ENCODE measurements around the gene GABARAPL1. TPM values are rescaled to one million over a fixed set of nuclear protein-coding genes. Genes with fewer than 3 reads are reported as not detected.

GABARAPL1 gene
- total RNA-seq, 1 donor from 2014 or later = 110 TPM

- Mint-ChIP-seq H3K4me3 (ENCODE audit: unreplicated experiment) (no peak overlapping the region), H3K9me3 (ENCODE audit: unreplicated experiment) (no peaks in the 10 kb centered on the region), H3K4me1 (ENCODE audit: low read depth, unreplicated experiment) (no peaks in the 10 kb centered on the region), H3K27ac (ENCODE audit: unreplicated experiment) (no peak overlapping the region), H3K36me3 (ENCODE audit: unreplicated experiment) (no peaks in the 10 kb centered on the region), H3K27me3 (ENCODE audit: unreplicated experiment) (no peaks in the 10 kb centered on the region)
- TF ChIP-seq CTCF (IDR thresholded peaks at IDR 0.05; ENCODE audit: partially characterized antibody, unreplicated experiment) = no peak
- DNase-seq = no peak
Measured at GRCh38 chr12:10170216-10170615, 42.5 kb upstream of the GABARAPL1 start.

GRCh38 chr12:10171973-10172728 lies 40.5 kb upstream of the GABARAPL1 start, which contains the start of gene OLR1:
TSS of gene OLR1 (minus strand) at chr12:10172132. CDS start at chr12:10172077, 55 bp downstream.
- Mint-ChIP-seq H3K27ac (ENCODE audit: unreplicated experiment) (no peak within 1 kb of the TSS), H3K36me3 (ENCODE audit: unreplicated experiment) (no peaks in the 10 kb centered on the region), H3K9me3 (ENCODE audit: unreplicated experiment) (no peaks in the 10 kb centered on the region), H3K27me3 (ENCODE audit: unreplicated experiment) (no peaks in the 10 kb centered on the region), H3K4me1 (ENCODE audit: low read depth, unreplicated experiment) (no peaks in the 10 kb centered on the region), H3K4me3 (ENCODE audit: unreplicated experiment) (no peak within 1 kb of the TSS)
- TF ChIP-seq CTCF (IDR thresholded peaks at IDR 0.05; ENCODE audit: partially characterized antibody, unreplicated experiment) = no peak
- no peak for DNase-seq

GRCh38 chr12:10174986-10175614 lies 37.6 kb upstream of the GABARAPL1 start:
- Mint-ChIP-seq H3K4me3 (ENCODE audit: unreplicated experiment) (no peak overlapping the region), H3K27ac (ENCODE audit: unreplicated experiment) (no peak overlapping the region), H3K4me1 (ENCODE audit: low read depth, unreplicated experiment) (no peaks in the 10 kb centered on the region), H3K9me3 (ENCODE audit: unreplicated experiment) (no peaks in the 10 kb centered on the region), H3K27me3 (ENCODE audit: unreplicated experiment) (peaks cover 1% of the 10 kb centered on the region), H3K36me3 (ENCODE audit: unreplicated experiment) (no peaks in the 10 kb centered on the region)
- DNase-seq = no peak
- no peak for TF ChIP-seq CTCF (IDR thresholded peaks at IDR 0.05; ENCODE audit: partially characterized antibody, unreplicated experiment)

- H3K27ac Mint-ChIP-seq (ENCODE audit: unreplicated experiment) = no peak overlapping the region
- H3K4me1 Mint-ChIP-seq (ENCODE audit: low read depth, unreplicated experiment) = no peaks in the 10 kb centered on the region
- no peak for DNase-seq
- TF ChIP-seq CTCF (IDR thresholded peaks at IDR 0.05; ENCODE audit: partially characterized antibody, unreplicated experiment) = no peak
- H3K36me3 Mint-ChIP-seq (ENCODE audit: unreplicated experiment) = no peaks in the 10 kb centered on the region
- H3K9me3 Mint-ChIP-seq (ENCODE audit: unreplicated experiment) = no peaks in the 10 kb centered on the region
- no peak overlapping the region for H3K4me3 Mint-ChIP-seq (ENCODE audit: unreplicated experiment)
- H3K27me3 Mint-ChIP-seq (ENCODE audit: unreplicated experiment) = peaks cover 1% of the 10 kb centered on the region
Measured at GRCh38 chr12:10175846-10176636, 36.6 kb upstream of the GABARAPL1 start.
